Peyer's patch (tissue), 4 donors: ENCODE measurements around the gene SCARB2. TPM values are rescaled to one million over a fixed set of nuclear protein-coding genes. Genes with fewer than 3 reads are reported as not detected.

Experiments used
- DNase-seq, 3 donors: peaks; one replicate each; pipeline ENCODE4 v3.0.0-alpha.2; 2017 to 2019
- H3K27ac ChIP-seq, 4 donors: fragments of 200-600 bp; sonication (generic); one replicate each; pipeline ENCODE4 v1.5.1; 2016 to 2019
- H3K27me3 ChIP-seq, 2 donors: fragments of 200-600 bp; sonication (generic); one replicate each; pipeline ENCODE4 v1.5.1; 2019
- H3K36me3 ChIP-seq, 3 donors: fragments of 200-600 bp; sonication (generic); one replicate each; pipeline ENCODE4 v1.5.1; 2016 to 2019
- H3K4me1 ChIP-seq, 4 donors: fragments of 200-600 bp; sonication (generic); one replicate each; pipeline ENCODE4 v1.5.1; 2016 to 2019
- H3K4me3 ChIP-seq, 4 donors: fragments of 200-600 bp; sonication (generic); 1 replicate in 3 of 4; 2 replicates in 1 of 4; pipeline ENCODE4 v1.5.1; 2016 to 2019; ENCODE audit warnings: mild to moderate bottlenecking in 1 of 4
- H3K9me3 ChIP-seq, 4 donors: fragments of 200-600 bp; sonication (generic); one replicate each; pipeline ENCODE4 v1.5.1; 2016 to 2019; ENCODE audit warnings: mild to moderate bottlenecking in 1 of 4
- CTCF ChIP-seq, 6 experiments: fragments of 450-650 bp in 4 of 6; fragments of 200-600 bp in 2 of 6; sonication (generic) in 1 of 6; IDR thresholded peaks; one replicate each; pipeline ENCODE4 v1.5.1; 2017 to 2019; ENCODE audit warnings: antibody characterized with exemption in 6 of 6, mild to moderate bottlenecking in 3 of 6, moderate library complexity in 1 of 6
- POLR2A ChIP-seq, 2 donors: fragments of 450-650 bp; IDR thresholded peaks; one replicate each; pipeline ENCODE4 v1.5.1; 2017; ENCODE audit warnings: antibody characterized with exemption in 2 of 2, mild to moderate bottlenecking in 2 of 2, moderate library complexity in 2 of 2
- total RNA-seq, 4 donors: library from RNA; depleted of rRNA; stranded (reverse); fragments of >200 nt; gene quantifications; one replicate each; pipeline ENCODE4 v1.1.0, GENCODE V29; 2016

SCARB2 gene
- total RNA-seq, 4 donors from 2014 or later: 40.4 to 225 (median 170) TPM

DNA sequence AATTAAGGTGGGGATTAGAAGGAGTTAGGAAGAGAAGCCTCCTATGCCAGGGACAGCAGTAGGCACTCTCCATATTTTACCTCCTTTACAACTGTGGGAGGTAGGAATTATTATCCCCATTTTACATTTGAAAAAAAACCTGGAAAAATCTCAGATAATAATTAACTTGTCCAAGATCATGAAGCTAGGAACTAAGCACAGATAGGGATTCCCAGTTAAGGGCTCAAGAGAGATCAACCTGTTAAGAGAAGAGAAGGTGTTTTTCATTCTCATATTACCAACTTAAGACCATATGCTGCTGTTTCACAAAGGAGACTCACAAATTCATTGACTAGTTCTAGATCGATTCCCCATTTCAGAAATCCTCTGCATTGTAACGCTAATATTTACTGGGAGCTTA is 21.8 kb upstream of the SCARB2 start:
- Histone ChIP-seq H3K4me1 (no peaks in the 10 kb centered on the region), H3K4me3 (peak overlapping the region in 1 of 4 donors; percentile 1), H3K27me3 (no peaks in the 10 kb centered on the region), H3K9me3 (peaks cover 0 to 8% (median 0%) of the 10 kb centered on the region in 4 donors), H3K27ac (peak overlapping the region in 3 of 4 donors; percentile 13 to 76 (median 49)), H3K36me3 (no peaks in the 10 kb centered on the region)
- TF ChIP-seq POLR2A (IDR thresholded peaks at IDR 0.05) (no peak), CTCF (IDR thresholded peaks at IDR 0.05) (no peak)
- DNase-seq: no peak

DNA sequence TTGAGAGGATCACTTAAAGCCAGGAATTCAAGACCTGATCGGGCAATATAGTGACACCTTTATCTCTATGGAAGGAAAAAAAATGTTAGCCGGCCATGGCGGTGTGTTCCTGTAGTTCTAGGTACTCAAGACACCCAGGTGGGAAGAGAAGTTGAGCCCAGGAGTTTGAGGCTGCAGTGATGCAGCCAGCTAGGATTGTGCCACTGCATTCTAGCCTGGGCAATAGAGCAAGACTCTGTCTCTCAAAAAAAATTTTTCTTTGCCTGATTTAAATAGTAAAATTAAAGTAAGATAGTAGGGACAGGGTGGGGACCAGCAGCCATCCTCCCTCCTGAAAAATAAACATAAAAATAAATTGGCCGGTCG is 21.0 kb upstream of the SCARB2 start:
- no peak overlapping the region for H3K27ac ChIP-seq

DNA sequence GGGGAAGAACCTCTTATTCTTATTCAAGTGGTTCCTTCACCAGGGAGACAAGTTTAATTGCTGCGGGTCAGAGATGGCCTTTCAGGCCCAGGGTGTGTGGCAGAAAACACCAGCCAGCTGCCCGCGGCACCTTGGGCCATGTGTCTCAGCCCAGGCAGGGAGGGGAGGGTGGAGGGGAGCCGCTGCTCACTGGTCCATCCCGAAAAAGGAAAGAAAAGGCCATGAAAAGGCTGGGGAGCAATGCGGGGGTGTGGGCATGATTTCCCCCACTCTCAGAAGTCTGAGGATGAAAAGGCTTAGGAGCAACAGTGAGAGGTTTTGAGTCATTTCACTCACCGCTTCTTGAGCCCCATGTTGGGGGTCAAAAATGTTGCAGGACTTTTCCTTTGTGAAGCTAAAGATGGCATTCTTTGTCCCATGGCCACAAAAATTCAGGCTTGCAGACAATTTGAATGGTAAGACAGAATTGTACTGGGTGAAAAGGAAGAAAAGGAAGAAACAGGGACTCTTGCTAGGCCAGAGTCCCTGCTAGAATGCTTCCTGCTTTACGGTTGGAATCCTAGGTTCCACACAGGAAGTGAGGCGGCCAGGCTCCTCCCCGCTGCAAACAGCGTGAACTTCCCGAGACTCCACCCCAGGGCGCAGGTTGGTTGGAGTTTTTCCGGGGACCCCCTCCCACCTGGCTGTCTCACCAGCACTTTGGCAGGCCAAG is 20.5 kb upstream of the SCARB2 start:
- Histone ChIP-seq H3K9me3 (peaks cover 0 to 3% (median 0%) of the 10 kb centered on the region in 4 donors), H3K27ac (no peak overlapping the region), H3K36me3 (no peaks in the 10 kb centered on the region), H3K4me3 (no peak overlapping the region), H3K27me3 (no peaks in the 10 kb centered on the region), H3K4me1 (no peaks in the 10 kb centered on the region)
- TF ChIP-seq POLR2A (IDR thresholded peaks at IDR 0.05) (no peak), CTCF (IDR thresholded peaks at IDR 0.05) (no peak)
- no peak for DNase-seq

More for the DNA sequence above, 21.0 kb upstream of the SCARB2 start:
- H3K4me3 ChIP-seq: no peak overlapping the region
- H3K4me1 ChIP-seq: no peaks in the 10 kb centered on the region
- H3K9me3 ChIP-seq: peaks cover 0 to under 1% (median 0%) of the 10 kb centered on the region in 4 donors
- H3K27me3 ChIP-seq: no peaks in the 10 kb centered on the region
- TF ChIP-seq CTCF (IDR thresholded peaks at IDR 0.05): no peak
- no peak for TF ChIP-seq POLR2A (IDR thresholded peaks at IDR 0.05)
- DNase-seq: no peak
- no peaks in the 10 kb centered on the region for H3K36me3 ChIP-seq

DNA sequence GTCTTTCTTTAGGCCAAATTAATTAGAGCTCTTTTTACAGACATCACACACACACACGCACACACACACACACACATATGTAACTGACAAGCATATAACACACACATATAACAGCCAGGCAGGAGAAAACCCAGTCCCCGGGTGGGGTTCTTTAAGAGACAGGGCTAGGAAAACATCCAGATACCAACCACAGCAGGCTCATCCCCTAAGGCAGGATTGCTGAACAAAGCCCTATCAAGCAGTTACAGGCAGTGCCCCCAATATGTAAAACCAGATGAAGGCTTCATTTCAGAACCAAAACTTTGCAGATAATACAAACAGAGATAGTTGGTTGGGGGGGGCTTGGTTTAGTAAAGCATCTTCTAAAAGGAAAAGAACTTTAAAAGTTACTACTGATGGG is 19.9 kb upstream of the SCARB2 start:
- DNase-seq: no peak
- TF ChIP-seq CTCF (IDR thresholded peaks at IDR 0.05): no peak
- TF ChIP-seq POLR2A (IDR thresholded peaks at IDR 0.05): no peak
- Histone ChIP-seq H3K9me3 (peaks cover 0 to 5% (median 0%) of the 10 kb centered on the region in 4 donors), H3K4me1 (no peaks in the 10 kb centered on the region), H3K27ac (no peak overlapping the region), H3K4me3 (no peak overlapping the region), H3K36me3 (no peaks in the 10 kb centered on the region), H3K27me3 (no peaks in the 10 kb centered on the region)

GRCh38 chr4:76233083-76233482 is 19.5 kb upstream of the SCARB2 start:
- H3K9me3 ChIP-seq: peaks cover 0 to 6% (median 0%) of the 10 kb centered on the region in 4 donors
- no peak for DNase-seq
- no peaks in the 10 kb centered on the region for H3K4me1 ChIP-seq
- no peak overlapping the region for H3K27ac ChIP-seq
- TF ChIP-seq POLR2A (IDR thresholded peaks at IDR 0.05): no peak
- no peak for TF ChIP-seq CTCF (IDR thresholded peaks at IDR 0.05)
- no peaks in the 10 kb centered on the region for H3K36me3 ChIP-seq
- no peaks in the 10 kb centered on the region for H3K27me3 ChIP-seq
- no peak overlapping the region for H3K4me3 ChIP-seq
